Stimulated activated CD8-positive, alpha-beta memory T cell treated with anti-CD3 and anti-CD28 coated beads, Interleukin-15, amount 100 ng/mL, for 48 hours (primary cell): ENCODE data around the gene ZCCHC14.

Source experiments
- DNase-seq, 2 donors: peaks; one replicate each; pipeline ENCODE4 v3.0.0-alpha.2; 2020; ENCODE audit warnings: low read depth in 2 of 2

The ZCCHC14 gene

GRCh38 chr16:87431926-87432325, 60.9 kb downstream of the ZCCHC14 start:
- no peak for DNase-seq

- DNase-seq, result no peak
Observed at GRCh38 chr16:87426423-87427215, 66.2 kb downstream of the ZCCHC14 start.

GRCh38 chr16:87425941-87426340, 66.9 kb downstream of the ZCCHC14 start:
- no peak for DNase-seq

- DNase-seq, result no peak
Observed at GRCh38 chr16:87424266-87424665, 68.6 kb downstream of the ZCCHC14 start.

GRCh38 chr16:87423429-87423828, 69.4 kb downstream of the ZCCHC14 start:
- DNase-seq, result no peak

GRCh38 chr16:87422106-87422505, 70.7 kb downstream of the ZCCHC14 start:
- no peak for DNase-seq

GRCh38 chr16:87421003-87421912, 71.6 kb downstream of the ZCCHC14 start:
- no peak for DNase-seq

DNA sequence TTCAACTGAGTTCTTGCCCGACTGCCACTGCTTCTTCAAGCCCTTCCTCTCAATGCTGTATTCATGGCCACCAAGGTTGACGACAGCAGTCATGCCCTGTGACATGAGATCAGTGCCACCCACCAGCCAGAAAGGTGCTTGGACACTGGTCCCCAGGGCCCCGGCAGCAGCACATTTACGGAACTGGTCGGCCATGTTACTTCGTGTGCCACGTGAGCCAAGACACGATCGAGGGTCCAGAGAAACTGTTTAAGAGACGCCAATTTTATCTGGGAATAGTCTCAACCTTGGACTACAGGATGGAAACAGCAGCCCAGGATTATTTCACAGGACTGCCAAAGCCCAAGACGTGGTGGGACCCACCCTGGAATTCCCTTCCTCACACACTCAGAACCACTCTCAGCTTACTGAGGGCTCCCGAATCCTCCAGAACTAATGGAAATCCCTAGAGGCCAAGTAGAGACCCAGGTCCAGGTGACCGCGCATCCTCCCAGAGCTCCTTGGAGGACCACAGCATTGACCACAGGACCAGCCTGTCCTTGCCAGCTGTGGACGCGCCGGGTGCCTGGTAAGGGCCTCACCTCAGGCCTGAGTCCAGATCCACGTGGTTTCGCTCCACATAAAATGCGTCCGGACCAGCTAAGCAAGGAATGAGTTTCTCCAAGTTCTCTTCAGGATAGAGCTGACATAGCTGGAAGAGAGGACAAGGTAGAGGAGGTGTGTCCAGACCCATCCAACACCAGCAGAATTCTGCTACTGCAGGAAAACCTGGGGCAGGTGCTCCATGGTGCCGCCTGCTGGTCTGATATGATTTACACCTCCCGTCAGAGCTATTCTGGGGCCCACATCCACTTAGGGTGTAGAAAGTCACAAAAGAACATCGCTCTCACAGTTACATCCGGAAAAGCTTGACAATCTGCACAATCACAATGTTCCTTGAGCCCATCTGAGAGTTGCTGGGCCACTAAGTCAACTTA, 72.5 kb downstream of the ZCCHC14 start:
- DNase-seq, result no peak

DNA sequence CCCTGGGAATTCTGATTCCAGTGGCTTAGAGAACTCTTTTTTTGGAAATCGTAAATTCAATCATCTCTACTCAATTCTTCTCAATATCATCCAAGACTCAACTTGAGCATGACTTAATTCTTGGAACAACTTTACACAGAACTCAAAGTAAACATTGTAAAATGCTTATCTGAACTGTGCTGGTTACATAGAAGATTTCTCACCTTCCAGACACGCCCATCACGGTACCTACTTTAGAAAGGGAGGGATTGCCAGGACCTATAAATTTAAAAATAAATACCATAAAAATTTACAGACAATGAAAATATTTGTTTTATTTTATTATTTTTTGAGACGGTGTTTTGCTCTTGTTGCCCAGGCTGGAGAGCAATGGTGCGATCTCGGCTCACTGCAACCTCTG, 74.2 kb downstream of the ZCCHC14 start:
- DNase-seq, result no peak

GRCh38 chr16:87418216-87418615, 74.6 kb downstream of the ZCCHC14 start:
- DNase-seq, result no peak

DNA sequence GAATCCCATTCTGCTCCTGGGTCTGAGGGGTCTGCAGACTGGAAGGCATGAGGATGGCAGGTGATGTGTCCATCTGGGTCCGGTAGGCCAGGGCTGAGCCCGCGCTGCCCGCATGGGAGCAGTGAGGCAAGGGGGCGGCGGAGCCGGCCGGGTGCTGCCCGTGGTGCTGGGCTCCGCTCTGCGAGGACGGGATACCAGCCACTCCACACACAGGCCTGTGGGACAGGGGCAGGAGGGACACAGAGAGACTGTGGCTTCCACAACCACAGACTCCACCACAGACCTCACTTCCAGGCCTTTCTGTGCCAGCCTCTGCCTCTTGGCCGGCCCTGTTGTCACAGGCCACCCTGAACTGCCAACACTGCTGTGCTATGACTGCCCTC, 75.3 kb downstream of the ZCCHC14 start:
- no peak for DNase-seq

GRCh38 chr16:87416826-87417527, 75.8 kb downstream of the ZCCHC14 start:
- no peak for DNase-seq

GRCh38 chr16:87415441-87415840, 77.4 kb downstream of the ZCCHC14 start:
- no peak for DNase-seq

DNA sequence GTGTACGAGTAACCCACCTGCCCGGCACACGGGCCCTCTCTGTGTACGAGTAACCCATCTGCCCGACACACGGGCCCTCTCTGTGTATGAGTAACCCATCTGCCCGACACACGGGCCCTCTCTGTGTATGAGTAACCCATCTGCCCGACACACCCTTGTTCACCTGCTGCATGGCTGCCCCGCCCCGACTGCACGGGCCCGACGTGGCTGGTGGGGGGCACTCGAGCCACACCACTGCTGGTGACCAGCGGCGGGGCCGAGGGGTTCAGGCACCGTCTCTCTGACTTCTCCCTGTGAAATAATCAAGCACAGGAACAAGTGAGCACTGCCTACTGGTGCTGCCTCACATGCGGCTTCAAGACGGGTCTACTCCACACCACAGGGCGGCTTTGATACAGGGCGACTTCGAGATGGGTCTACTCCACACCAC, 78.6 kb downstream of the ZCCHC14 start:
- peak in 1 of 2 donors; percentile 22 for DNase-seq

DNA sequence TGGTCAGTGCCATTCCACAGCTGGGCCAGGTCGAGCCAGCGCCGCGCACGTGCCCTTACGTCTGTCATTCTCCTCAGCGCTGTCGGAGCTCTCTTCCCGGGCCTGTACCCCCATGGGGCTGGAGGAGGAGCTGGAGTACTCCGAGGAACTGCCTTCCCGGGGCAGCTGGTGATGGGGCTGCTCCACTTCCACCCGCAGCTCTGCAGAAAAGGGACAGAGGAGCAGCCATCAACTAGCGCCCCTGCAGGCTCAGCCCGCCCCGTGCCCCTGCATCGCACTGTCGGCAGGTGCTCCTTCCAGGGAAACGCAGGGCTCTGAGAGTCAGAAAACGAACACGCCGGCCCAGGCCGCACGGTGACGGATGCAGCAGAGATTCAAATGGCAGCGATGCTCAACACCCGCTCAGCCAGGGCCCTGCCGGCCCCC, 79.8 kb downstream of the ZCCHC14 start:
- DNase-seq, result no peak

DNA sequence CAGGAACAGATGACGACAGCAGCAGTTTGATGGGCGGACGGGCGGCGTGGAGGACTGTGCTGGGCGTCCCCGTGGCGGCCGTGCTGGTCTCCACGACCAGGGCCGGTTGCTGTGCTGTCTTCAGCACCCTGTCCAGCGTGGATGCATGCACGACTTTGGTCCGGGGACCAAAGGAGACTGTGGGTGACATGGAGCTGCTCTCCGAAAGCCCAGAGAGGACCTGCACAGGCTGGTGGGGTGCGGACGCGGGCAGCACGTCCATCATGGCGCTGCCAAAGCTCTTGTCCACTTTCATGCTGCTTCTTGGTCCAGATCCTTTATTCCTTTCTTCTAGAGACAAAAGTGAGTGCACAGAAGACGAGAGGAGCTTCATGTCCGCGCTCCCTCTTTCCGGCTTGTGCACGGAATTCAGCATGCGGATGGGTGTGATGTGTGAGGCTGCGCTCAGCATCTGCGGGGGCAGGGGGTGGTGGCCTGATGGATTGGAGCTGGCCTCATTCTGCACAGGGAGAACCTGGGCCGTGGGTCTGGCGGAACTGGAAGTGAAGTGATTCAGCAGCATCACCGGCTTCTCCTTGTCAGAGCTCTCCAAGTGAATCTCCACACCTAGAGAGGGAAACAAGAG, 80.3 kb downstream of the ZCCHC14 start:
- no peak for DNase-seq

DNA sequence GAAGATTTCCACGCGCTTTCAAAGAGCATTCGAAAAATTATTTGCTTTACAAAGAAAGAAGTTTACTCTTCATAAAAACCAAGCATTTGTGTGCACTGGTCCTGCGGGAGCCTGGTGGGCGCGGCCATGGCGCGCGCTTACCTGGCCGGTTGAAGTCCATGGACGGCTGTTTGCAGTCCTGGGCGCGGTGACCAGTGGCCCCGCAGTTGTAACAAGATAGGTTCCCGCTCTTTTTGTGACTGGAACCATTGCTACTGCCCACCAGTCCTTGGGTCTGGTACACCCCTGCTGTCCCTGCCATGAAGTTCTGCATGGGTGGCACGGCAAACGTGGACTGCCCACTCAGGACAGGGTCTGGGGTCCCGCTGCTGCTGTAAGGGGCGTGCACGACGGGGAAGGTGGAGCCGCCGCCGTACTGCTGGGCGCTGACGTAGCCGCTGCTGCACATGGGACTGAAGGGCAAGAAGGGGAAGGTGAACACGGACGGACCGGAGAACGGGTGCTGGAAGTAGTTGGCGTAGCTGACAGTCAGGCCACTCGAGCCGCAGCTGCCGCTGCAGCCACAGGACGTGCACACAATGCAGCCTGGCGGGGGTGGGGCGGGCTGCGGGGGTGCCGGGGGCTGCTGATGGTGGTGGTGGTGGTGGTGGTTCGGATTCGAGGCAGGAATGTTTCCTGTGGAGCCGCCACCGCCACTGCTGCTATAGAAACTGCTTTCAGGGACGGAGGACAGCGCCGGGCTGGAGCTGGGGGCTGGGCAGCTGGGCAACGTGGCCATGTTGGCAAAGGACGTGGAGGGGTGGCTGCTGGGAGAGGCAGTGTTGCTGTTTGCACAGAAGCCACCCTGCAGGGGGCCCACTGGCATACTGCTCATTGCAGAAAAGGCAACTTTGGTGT, 81.2 kb downstream of the ZCCHC14 start:
- DNase-seq, result no peak

DNA sequence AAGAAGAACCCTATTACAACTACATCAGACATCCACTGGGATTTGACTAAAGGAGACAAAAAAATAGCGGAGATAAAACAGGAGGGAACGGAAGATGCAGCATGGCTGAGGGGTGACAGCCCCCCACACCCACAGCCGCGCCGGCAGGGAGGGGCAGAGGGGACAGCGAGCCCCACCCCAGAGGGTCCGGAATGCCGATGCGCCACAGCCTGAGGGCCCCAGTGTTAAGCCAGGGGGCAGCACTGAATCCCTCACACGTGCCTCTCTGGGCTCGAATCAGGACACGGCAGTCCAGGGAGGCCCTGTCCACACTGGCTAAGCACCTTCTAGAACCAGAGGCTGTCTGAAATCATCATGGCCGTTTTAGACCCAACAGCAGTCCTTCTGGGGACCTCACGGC, 81.9 kb downstream of the ZCCHC14 start:
- DNase-seq, result no peak

DNA sequence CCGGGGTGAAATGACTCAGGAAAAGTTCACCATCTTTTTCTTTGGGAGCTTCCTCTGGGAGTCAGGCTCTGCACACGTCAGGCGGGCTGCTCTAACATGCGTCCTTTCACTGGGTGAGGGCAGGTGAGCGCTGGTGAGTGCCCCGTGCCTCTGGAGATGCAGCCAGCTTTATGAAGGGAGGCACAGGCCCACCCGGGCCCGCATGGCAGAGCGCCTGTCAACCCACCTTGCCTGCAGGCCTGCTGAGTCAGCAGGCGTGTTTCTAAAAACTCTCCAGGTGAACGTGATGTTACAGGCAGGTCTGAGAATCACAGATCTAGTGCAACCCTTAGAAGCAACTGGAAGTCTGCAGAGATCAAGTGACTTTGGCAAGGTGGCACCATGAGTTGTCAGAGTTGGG, 82.3 kb downstream of the ZCCHC14 start:
- no peak for DNase-seq

GRCh38 chr16:87409781-87410180, 83.0 kb downstream of the ZCCHC14 start:
- no peak for DNase-seq
